HepG2 (cell line): ENCODE results near the gene PLCG1. TPM values are rescaled to one million over a fixed set of nuclear protein-coding genes. Genes with fewer than 3 reads are reported as not detected.

Experiments used
- ARID3A ChIP-seq: IDR thresholded peaks from 2 replicates; pipeline ENCODE4 v1.6.1; 2012; ENCODE audit warnings: low read depth, low read length, improper control_type of control experiment
- CHD4 ChIP-seq: fragments of 200-600 bp; sonication (generic); IDR thresholded peaks from 2 replicates; pipeline ENCODE4 v1.7.0; 2017; ENCODE audit warnings: mild to moderate bottlenecking, low read length, borderline replicate concordance
- ELF1 ChIP-seq: sonication (generic); formaldehyde crosslinking; IDR thresholded peaks from 2 replicates; pipeline ENCODE4 v1.4.0; 2020; ENCODE audit warnings: missing genetic modification reagents
- KLF11 ChIP-seq: IDR thresholded peaks from 2 replicates; pipeline ENCODE4 v1.6.1; 2016; ENCODE audit warnings: missing compliant biosample characterization
- SAFB2 ChIP-seq: sonication (generic); formaldehyde crosslinking; IDR thresholded peaks from 2 replicates; pipeline ENCODE4 v1.5.1; 2020; ENCODE audit warnings: missing genetic modification reagents, low read depth, mild to moderate bottlenecking, borderline replicate concordance
- SMC3 ChIP-seq: IDR thresholded peaks from 2 replicates; pipeline ENCODE4 v1.6.1; 2011; ENCODE audit warnings: low read length, improper control_type of control experiment
- SOX5 ChIP-seq: IDR thresholded peaks from 2 replicates; pipeline ENCODE4 v1.6.1; 2016; ENCODE audit warnings: borderline replicate concordance
- SRY ChIP-seq: sonication (generic); formaldehyde crosslinking; IDR thresholded peaks from 2 replicates; pipeline ENCODE4 v1.8.0; 2022; ENCODE audit warnings: mild to moderate bottlenecking, missing genetic modification reagents
- TCF7L2 ChIP-seq: IDR thresholded peaks from 2 replicates; pipeline ENCODE4 v1.6.1; 2011; ENCODE audit warnings: mild to moderate bottlenecking, low read depth, low read length, moderate library complexity
- ZNF142 ChIP-seq: sonication (generic); formaldehyde crosslinking; IDR thresholded peaks from 2 replicates; pipeline ENCODE4 v1.4.0; 2020; ENCODE audit warnings: missing genetic modification reagents
- ZNF501 ChIP-seq: sonication (generic); formaldehyde crosslinking; IDR thresholded peaks from 2 replicates; pipeline ENCODE4 v1.5.1; 2020; ENCODE audit warnings: mild to moderate bottlenecking, moderate library complexity, missing genetic modification reagents
- ZNF546 ChIP-seq: sonication (generic); formaldehyde crosslinking; conservative IDR thresholded peaks from 2 replicates; pipeline ENCODE4 v1.8.1; 2023; ENCODE audit warnings: mild to moderate bottlenecking, missing genetic modification reagents
- ZNF564 ChIP-seq: sonication (generic); formaldehyde crosslinking; IDR thresholded peaks from 2 replicates; pipeline ENCODE4 v1.8.1; 2023; ENCODE audit warnings: mild to moderate bottlenecking, missing genetic modification reagents
- ZNF720 ChIP-seq: sonication (generic); formaldehyde crosslinking; IDR thresholded peaks from 2 replicates; pipeline ENCODE4 v1.4.0; 2020; ENCODE audit warnings: missing genetic modification reagents
- ZNF782 ChIP-seq: sonication (generic); formaldehyde crosslinking; IDR thresholded peaks from 2 replicates; pipeline ENCODE4 v1.4.0; 2020; ENCODE audit warnings: missing genetic modification reagents, mild to moderate bottlenecking, borderline replicate concordance
- ZSCAN30 ChIP-seq: sonication (generic); formaldehyde crosslinking; IDR thresholded peaks from 2 replicates; pipeline ENCODE4 v1.5.0; 2020; ENCODE audit warnings: mild to moderate bottlenecking, missing genetic modification reagents
- polyA plus RNA-seq, 8 experiments: library from polyadenylated mRNA; depleted of rRNA in 3 of 8; stranded (reverse) in 7 of 8; unstranded in 1 of 8; fragments of >200 nt; fragmentation: Illumina TruSeq in 4 of 8; extraction: Trizol in 4 of 8; gene quantifications; 2 replicates each; pipeline versions ENCODE4 v1.2.1 to v1.2.3, GENCODE V29; 2011 to 2016; ENCODE audit warnings: low read depth in 4 of 8, missing spikeins in 1 of 8, mixed read lengths in 1 of 8; ENCODE audit not compliant: insufficient read depth in 1 of 8
- total RNA-seq, 5 experiments: library from RNA; depleted of rRNA; stranded (reverse); fragments of >200 nt; fragmentation: Illumina TruSeq; extraction: Trizol; gene quantifications; 2 replicates each; pipeline ENCODE4 v1.2.3, GENCODE V29; 2016; ENCODE audit warnings: low read depth in 1 of 5
- TF ChIP-seq, protein P1 (sequence below): sonication (generic); formaldehyde crosslinking; IDR thresholded peaks from 2 replicates; pipeline ENCODE4 v1.4.0; 2020; ENCODE audit warnings: missing genetic modification reagents
- TF ChIP-seq, protein P2 (sequence below): sonication (generic); formaldehyde crosslinking; IDR thresholded peaks from 2 replicates; pipeline ENCODE4 v1.8.1; 2023; ENCODE audit warnings: mild to moderate bottlenecking, missing genetic modification reagents

PLCG1 gene
- total and polyA plus RNA-seq, 2 of the 13 experiments (the other 11 are each of a cell fraction or from before 2014, with no cell fraction given) = 85.3 to 158 TPM

DNA sequence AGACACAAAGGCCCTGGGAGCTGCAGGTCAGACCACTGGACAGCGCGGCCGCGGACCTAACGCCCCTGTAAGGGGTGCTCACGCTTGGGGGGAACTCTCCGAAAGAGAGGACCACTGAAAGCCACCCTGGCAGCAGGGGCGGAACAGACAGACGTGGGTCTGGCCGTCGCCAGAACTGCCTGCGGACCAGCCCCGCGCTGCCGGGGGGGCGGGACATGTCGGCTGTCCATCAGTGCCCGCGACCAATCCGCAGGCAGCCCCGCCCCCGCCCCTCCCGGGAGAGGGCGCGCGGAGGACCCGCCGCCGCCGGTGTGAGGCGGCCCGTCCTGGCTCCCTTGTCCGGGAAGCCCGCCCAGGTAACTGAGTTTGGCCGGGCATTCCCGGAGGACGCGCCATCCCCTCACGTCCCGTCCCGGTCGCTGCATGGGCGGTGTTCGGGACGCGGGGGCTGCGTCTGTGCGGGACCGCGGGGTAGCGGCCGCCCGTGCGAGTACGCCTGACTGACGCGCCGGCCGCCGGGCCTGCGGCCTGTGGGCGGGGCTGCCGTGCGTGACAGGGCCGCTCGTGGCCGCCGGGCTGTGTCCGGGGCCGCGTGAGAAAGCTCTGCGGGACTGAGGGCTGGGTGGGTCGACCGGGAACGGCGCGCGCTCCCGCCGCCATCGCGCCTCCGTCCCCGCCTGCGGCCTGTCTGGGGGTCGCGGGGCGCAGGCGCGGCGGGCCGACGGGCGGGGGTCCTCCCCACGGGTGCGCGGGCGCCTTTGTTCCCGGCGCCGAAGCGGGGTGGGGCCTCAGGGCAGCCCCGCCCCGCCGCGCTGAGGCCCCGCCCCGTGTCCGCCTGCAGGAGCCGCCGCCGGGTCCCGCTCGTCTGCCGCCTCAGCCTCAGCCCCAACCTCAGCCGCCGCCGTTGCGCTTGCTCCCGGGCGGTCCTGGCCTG is at the start of gene PLCG1 (continued):
- no peak for TF ChIP-seq ARID3A
- no peak; the same call in 1 of the 2 replicates for TF ChIP-seq ZNF782
- no peak; the same call in 1 of the 2 replicates for TF ChIP-seq SOX5 (CRISPR knock-in tag)
- peak; percentile 75; the same call in 1 of the 2 replicates for TF ChIP-seq ZNF546 (CRISPR knock-in tag)
- no peak; the same call in 1 of the 2 replicates for TF ChIP-seq ZSCAN30 (CRISPR knock-in tag)
- TF ChIP-seq, protein P1, sequence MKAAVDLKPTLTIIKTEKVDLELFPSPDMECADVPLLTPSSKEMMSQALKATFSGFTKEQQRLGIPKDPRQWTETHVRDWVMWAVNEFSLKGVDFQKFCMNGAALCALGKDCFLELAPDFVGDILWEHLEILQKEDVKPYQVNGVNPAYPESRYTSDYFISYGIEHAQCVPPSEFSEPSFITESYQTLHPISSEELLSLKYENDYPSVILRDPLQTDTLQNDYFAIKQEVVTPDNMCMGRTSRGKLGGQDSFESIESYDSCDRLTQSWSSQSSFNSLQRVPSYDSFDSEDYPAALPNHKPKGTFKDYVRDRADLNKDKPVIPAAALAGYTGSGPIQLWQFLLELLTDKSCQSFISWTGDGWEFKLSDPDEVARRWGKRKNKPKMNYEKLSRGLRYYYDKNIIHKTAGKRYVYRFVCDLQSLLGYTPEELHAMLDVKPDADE (CRISPR knock-in tag) = no peak; the same call in 1 of the 2 replicates
- TF ChIP-seq TCF7L2 = no peak
- 0 out of 2 replicates have a peak, but pooled peaks have one; percentile 58 for TF ChIP-seq KLF11 (CRISPR knock-in tag)
- no peak for TF ChIP-seq CHD4
- no peak; the same call in 1 of the 2 replicates for TF ChIP-seq ZNF142 (CRISPR knock-in tag)
- no peak; the same call in none of the 2 replicates for TF ChIP-seq SAFB2 (CRISPR knock-in tag)
- peak; percentile 84; the same call in 1 of the 2 replicates for TF ChIP-seq ZNF720 (CRISPR knock-in tag)
- TF ChIP-seq SMC3 = no peak
- peak; percentile 99 for TF ChIP-seq ZNF501 (CRISPR knock-in tag)
- TF ChIP-seq SRY (CRISPR knock-in tag) = peak; percentile 96
- TF ChIP-seq ELF1 (CRISPR knock-in tag) = peak; percentile 32; the same call in 1 of the 2 replicates
- TF ChIP-seq, protein P2, sequence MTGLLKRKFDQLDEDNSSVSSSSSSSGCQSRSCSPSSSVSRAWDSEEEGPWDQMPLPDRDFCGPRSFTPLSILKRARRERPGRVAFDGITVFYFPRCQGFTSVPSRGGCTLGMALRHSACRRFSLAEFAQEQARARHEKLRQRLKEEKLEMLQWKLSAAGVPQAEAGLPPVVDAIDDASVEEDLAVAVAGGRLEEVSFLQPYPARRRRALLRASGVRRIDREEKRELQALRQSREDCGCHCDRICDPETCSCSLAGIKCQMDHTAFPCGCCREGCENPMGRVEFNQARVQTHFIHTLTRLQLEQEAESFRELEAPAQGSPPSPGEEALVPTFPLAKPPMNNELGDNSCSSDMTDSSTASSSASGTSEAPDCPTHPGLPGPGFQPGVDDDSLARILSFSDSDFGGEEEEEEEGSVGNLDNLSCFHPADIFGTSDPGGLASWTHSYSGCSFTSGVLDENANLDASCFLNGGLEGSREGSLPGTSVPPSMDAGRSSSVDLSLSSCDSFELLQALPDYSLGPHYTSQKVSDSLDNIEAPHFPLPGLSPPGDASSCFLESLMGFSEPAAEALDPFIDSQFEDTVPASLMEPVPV (CRISPR knock-in tag) = peak; percentile 87
- TF ChIP-seq ZNF564 (CRISPR knock-in tag) = peak; percentile 64; the same call in 1 of the 2 replicates
